Colonic mucosa (tissue), 4 donors: ENCODE measurements around the gene PREX1. TPM values are rescaled to one million over a fixed set of nuclear protein-coding genes. Genes with fewer than 3 reads are reported as not detected.

Experiments
- DNase-seq: peaks from one replicate; pipeline ENCODE4 v3.0.0-alpha.2; 2020
- H3K27ac ChIP-seq: fragments of 200-600 bp; one replicate; pipeline ENCODE4 v1.8.0; 2021
- H3K27me3 ChIP-seq: fragments of 200-600 bp; one replicate; pipeline ENCODE4 v1.8.0; 2021
- H3K36me3 ChIP-seq: fragments of 200-600 bp; one replicate; pipeline ENCODE4 v1.8.0; 2021
- H3K4me1 ChIP-seq: fragments of 200-600 bp; one replicate; pipeline ENCODE4 v1.8.0; 2021; ENCODE audit warnings: mild to moderate bottlenecking
- H3K4me3 ChIP-seq: fragments of 200-600 bp; one replicate; pipeline ENCODE4 v1.8.0; 2021
- H3K9ac ChIP-seq, 2 donors: one replicate each; pipeline ENCODE4 v1.7.0; 2013; ENCODE audit warnings: control low read depth in 2 of 2, low read depth in 2 of 2, low read length in 2 of 2
- H3K9me3 ChIP-seq: fragments of 200-600 bp; one replicate; pipeline ENCODE4 v1.8.0; 2021
- CTCF ChIP-seq: fragments of 200-600 bp; IDR thresholded peaks from one replicate; pipeline ENCODE4 v1.8.0; 2022; ENCODE audit warnings: antibody characterized with exemption, mild to moderate bottlenecking
- intact Hi-C: fragments of 100-400 bp; cut with DNase I; formaldehyde crosslinking; loops from one replicate; pipeline ENCODE4 v1.14.1; 2022
- total RNA-seq, 2 donors: library from RNA; stranded (reverse); fragmentation: NEBNext Ultra II Directional in 1 of 2; extraction: Animal tissue kit (Norgen Biotek cat#: 25700) in 1 of 2; gene quantifications; one replicate each; pipeline ENCODE4 v1.2.1, GENCODE V29; 2021
- donor health status: healthy.
- donor health status: DM: no; HTN: no; CAD: no.
- donor health status: DM: no; HTN: no; CAD: no.

Gene PREX1
- total RNA-seq, 2 donors from 2014 or later, result 7.2 to 24.6 TPM

- Histone ChIP-seq H3K27me3 (no peaks in the 10 kb centered on the region), H3K9ac (no peak overlapping the region), H3K9me3 (no peaks in the 10 kb centered on the region), H3K4me3 (no peak overlapping the region), H3K4me1 (no peaks in the 10 kb centered on the region), H3K36me3 (no peaks in the 10 kb centered on the region), H3K27ac (no peak overlapping the region)
- TF ChIP-seq CTCF, result no peak
- DNase-seq, result no peak
- intact Hi-C loops, result no loop called here
Observed at GRCh38 chr20:48629069-48629959, 198.5 kb downstream of the PREX1 start.

- TF ChIP-seq CTCF, result no peak
- H3K9me3 ChIP-seq, result no peaks in the 10 kb centered on the region
- no peaks in the 10 kb centered on the region for H3K27me3 ChIP-seq
- H3K27ac ChIP-seq, result no peak overlapping the region
- H3K36me3 ChIP-seq, result no peaks in the 10 kb centered on the region
- DNase-seq, result no peak
- H3K4me3 ChIP-seq, result no peak overlapping the region
- H3K9ac ChIP-seq, result no peak overlapping the region
- H3K4me1 ChIP-seq, result no peaks in the 10 kb centered on the region
- intact Hi-C loops, result no loop called here
Observed at GRCh38 chr20:48627737-48628128, 200.1 kb downstream of the PREX1 start.

GRCh38 chr20:48626938-48627736, 200.7 kb downstream of the PREX1 start:
- no peak overlapping the region for H3K4me3 ChIP-seq
- no peaks in the 10 kb centered on the region for H3K4me1 ChIP-seq
- intact Hi-C loops, result no loop called here
- DNase-seq, result no peak
- H3K36me3 ChIP-seq, result no peaks in the 10 kb centered on the region
- H3K27ac ChIP-seq, result no peak overlapping the region
- TF ChIP-seq CTCF, result no peak
- H3K9me3 ChIP-seq, result no peaks in the 10 kb centered on the region
- no peak overlapping the region for H3K9ac ChIP-seq
- H3K27me3 ChIP-seq, result no peaks in the 10 kb centered on the region

- DNase-seq, result no peak
- Histone ChIP-seq H3K9ac (no peak overlapping the region), H3K27ac (no peak overlapping the region), H3K27me3 (no peaks in the 10 kb centered on the region), H3K9me3 (no peaks in the 10 kb centered on the region), H3K4me3 (no peak overlapping the region), H3K36me3 (no peaks in the 10 kb centered on the region), H3K4me1 (no peaks in the 10 kb centered on the region)
- no peak for TF ChIP-seq CTCF
- intact Hi-C loops, result no loop called here
Observed at GRCh38 chr20:48626226-48626937, 201.4 kb downstream of the PREX1 start.

GRCh38 chr20:48625136-48625900, 202.5 kb downstream of the PREX1 start:
- intact Hi-C loops, result no loop called here
- H3K36me3 ChIP-seq, result no peaks in the 10 kb centered on the region
- no peak for DNase-seq
- no peak overlapping the region for H3K27ac ChIP-seq
- no peak overlapping the region for H3K9ac ChIP-seq
- TF ChIP-seq CTCF, result no peak
- peaks cover under 1% of the 10 kb centered on the region for H3K4me1 ChIP-seq
- H3K27me3 ChIP-seq, result no peaks in the 10 kb centered on the region
- H3K9me3 ChIP-seq, result no peaks in the 10 kb centered on the region
- H3K4me3 ChIP-seq, result no peak overlapping the region
